HTERT RPE-1 (cell line): Measurements from ENCODE around the gene RGS6.
"Not testable (repeated sequence)": the region's sequence is repeated elsewhere in the genome, so short reads cannot be mapped to it uniquely, and the experiment has no call there.

Source experiments
- in situ Hi-C: fragments of 300-500 bp; cut with MboI; formaldehyde crosslinking; loops from 4 replicates; pipeline ENCODE4 v1.14.3; 2020; ENCODE audit warnings: low sequenced_read_pairs

The RGS6 gene

GRCh38 chr14:72443991-72444441, 511.8 kb downstream of the RGS6 start:
- in situ Hi-C loops, result no loop called here

GRCh38 chr14:72444701-72445100, 512.5 kb downstream of the RGS6 start:
- in situ Hi-C loops, result no loop called here

- in situ Hi-C loops, result no loop called here
These were observed 516.0 kb downstream of the RGS6 start for GRCh38 chr14:72448212-72448611.

- in situ Hi-C loops, result no loop called here
These were observed 518.3 kb downstream of the RGS6 start for GRCh38 chr14:72450473-72451044.

- in situ Hi-C loops, result no loop called here
These were observed 519.1 kb downstream of the RGS6 start for GRCh38 chr14:72451054-72451972.

- in situ Hi-C loops, result no loop called here
These were observed 520.5 kb downstream of the RGS6 start for GRCh38 chr14:72452774-72453173.

- in situ Hi-C loops, result no loop called here
These were observed 522.3 kb downstream of the RGS6 start for GRCh38 chr14:72454388-72455160.

- in situ Hi-C loops, result no loop called here
These were observed 525.4 kb downstream of the RGS6 start for GRCh38 chr14:72457641-72458040.

- in situ Hi-C loops, result no loop called here
These were observed 529.8 kb downstream of the RGS6 start for GRCh38 chr14:72462056-72462455.

GRCh38 chr14:72463291-72463866, 531.1 kb downstream of the RGS6 start:
- in situ Hi-C loops, result no loop called here

- in situ Hi-C loops, result no loop called here
These were observed 532.0 kb downstream of the RGS6 start for GRCh38 chr14:72464226-72464625.

- in situ Hi-C loops, result no loop called here
These were observed 534.1 kb downstream of the RGS6 start for GRCh38 chr14:72466325-72466724.

- in situ Hi-C loops, result no loop called here
These were observed 539.1 kb downstream of the RGS6 start for GRCh38 chr14:72471346-72471745.

- in situ Hi-C loops, result no loop called here
These were observed 540.6 kb downstream of the RGS6 start for GRCh38 chr14:72472845-72473244.

GRCh38 chr14:72476657-72477499, 544.6 kb downstream of the RGS6 start:
- in situ Hi-C loops, result no loop called here

- in situ Hi-C loops, result not testable (repeated sequence)
These were observed 545.3 kb downstream of the RGS6 start for GRCh38 chr14:72477578-72477977.

- in situ Hi-C loops, result no loop called here
These were observed 546.3 kb downstream of the RGS6 start for GRCh38 chr14:72478471-72478893.

GRCh38 chr14:72479461-72479931, 547.3 kb downstream of the RGS6 start:
- in situ Hi-C loops, result no loop called here

- in situ Hi-C loops, result no loop called here
These were observed 548.4 kb downstream of the RGS6 start for GRCh38 chr14:72480464-72481243.
